Measurements from ENCODE around the gene NCOR1.

GRCh38 chr17:16243801-16244567, 28.6 kb upstream of the NCOR1 start:
- TF ChIP-seq EZH2 (IDR thresholded peaks at IDR 0.05; ENCODE audit: low read depth, unreplicated experiment) (no peak), NANOG (IDR thresholded peaks at IDR 0.05; ENCODE audit: borderline replicate concordance) (no peak), STAT1 (IDR thresholded peaks at IDR 0.05; ENCODE audit: unreplicated experiment) (no peak), CTCF (conservative IDR thresholded peaks at IDR 0.05; ENCODE audit: low read depth in 2 of 2) (no peak), POLR2AphosphoS5 (IDR thresholded peaks at IDR 0.05; ENCODE audit: low read depth) (no peak), REST (IDR thresholded peaks at IDR 0.05; ENCODE audit: unreplicated experiment) (no peak), EZH2phosphoT487 (IDR thresholded peaks at IDR 0.05; ENCODE audit: unreplicated experiment) (no peak), ZNF331 (CRISPR knock-in tag; IDR thresholded peaks at IDR 0.05; ENCODE audit: low read depth) (no peak), CREB1 (CRISPR knock-in tag; IDR thresholded peaks at IDR 0.05; ENCODE audit: low read depth) (no peak), JUNB (IDR thresholded peaks at IDR 0.05; ENCODE audit: unreplicated experiment) (no peak), ZNF114 (CRISPR knock-in tag; IDR thresholded peaks at IDR 0.05) (no peak)
- TF ChIP-seq, protein P1, sequence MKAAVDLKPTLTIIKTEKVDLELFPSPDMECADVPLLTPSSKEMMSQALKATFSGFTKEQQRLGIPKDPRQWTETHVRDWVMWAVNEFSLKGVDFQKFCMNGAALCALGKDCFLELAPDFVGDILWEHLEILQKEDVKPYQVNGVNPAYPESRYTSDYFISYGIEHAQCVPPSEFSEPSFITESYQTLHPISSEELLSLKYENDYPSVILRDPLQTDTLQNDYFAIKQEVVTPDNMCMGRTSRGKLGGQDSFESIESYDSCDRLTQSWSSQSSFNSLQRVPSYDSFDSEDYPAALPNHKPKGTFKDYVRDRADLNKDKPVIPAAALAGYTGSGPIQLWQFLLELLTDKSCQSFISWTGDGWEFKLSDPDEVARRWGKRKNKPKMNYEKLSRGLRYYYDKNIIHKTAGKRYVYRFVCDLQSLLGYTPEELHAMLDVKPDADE (IDR thresholded peaks at IDR 0.05): no peak

Measured in GM23338 (cell line).